IMR-90 (cell line): ENCODE data around the gene RAB3A. TPM values are rescaled to one million over a fixed set of nuclear protein-coding genes. Genes with fewer than 3 reads are reported as not detected.
A peak's percentile ranks its signal among the peaks of the same experiment; 100 is the strongest.

Experiments
- ATAC-seq: fragments of 200-7000 bp; cut with Tn5 transposase; 2 replicates; pipeline ENCODE4 v1.9.1; 2020; ENCODE audit warnings: low read depth, mild to moderate bottlenecking, moderate library complexity
- BruUV-seq: library from RNA; stranded (reverse); fragments of 400-500 nt; replicated peaks from 2 replicates; lab custom pipeline; 2021; lab: Mats Ljungman, UMichigan
- CTCF ChIA-PET: fragments of 300-600 bp; formaldehyde crosslinking; extraction: SDS; loops from one replicate; lab custom pipeline; 2021; ENCODE audit warnings: antibody characterized with exemption; lab: Yijun Ruan, JAX
- POLR2A ChIA-PET: fragments of 300-600 bp; sonication (Branson Sonifier 250); formaldehyde crosslinking; loops from one replicate; lab custom pipeline; 2022; ENCODE audit warnings: antibody characterized with exemption; ENCODE audit not compliant: unreplicated experiment; lab: Charles Lee
- DNase-seq: peaks from one replicate; pipeline ENCODE4 v3.0.0; 2013
- H2AFZ ChIP-seq: replicated peaks from 2 replicates; pipeline ENCODE3; 2013; ENCODE audit warnings: low read length, mild to moderate bottlenecking; ENCODE audit not compliant: poor library complexity
- H2AK5ac ChIP-seq: 2 replicates; pipeline ENCODE4 v1.6.1; 2013; ENCODE audit warnings: low read depth, low read length, inconsistent platforms
- H2AK9ac ChIP-seq: replicated peaks from 2 replicates; pipeline ENCODE3; 2013; ENCODE audit warnings: mild to moderate bottlenecking, low read depth, low read length, moderate library complexity; ENCODE audit not compliant: poor library complexity
- H2BK120ac ChIP-seq: 2 replicates; pipeline ENCODE4 v1.6.1; 2013; ENCODE audit warnings: low read depth, low read length, inconsistent platforms
- H2BK15ac ChIP-seq: 3 replicates; pipeline ENCODE4 v1.6.1; 2013; ENCODE audit warnings: low read depth, low read length, inconsistent platforms
- H2BK20ac ChIP-seq: 2 replicates; pipeline ENCODE4 v1.6.1; 2013; ENCODE audit warnings: low read depth, mild to moderate bottlenecking, inconsistent platforms, low read length, moderate library complexity
- H2BK5ac ChIP-seq: 2 replicates; pipeline ENCODE4 v1.6.1; 2013; ENCODE audit warnings: mild to moderate bottlenecking, low read depth, low read length, inconsistent platforms; ENCODE audit not compliant: poor library complexity, severe bottlenecking
- H3K14ac ChIP-seq: replicated peaks from 2 replicates; pipeline ENCODE4 v1.6.1; 2013; ENCODE audit warnings: low read depth, low read length, inconsistent platforms
- H3K18ac ChIP-seq: 2 replicates; pipeline ENCODE4 v1.6.1; 2013; ENCODE audit warnings: low read depth, low read length, control low read depth
- H3K23ac ChIP-seq: 2 replicates; pipeline ENCODE4 v1.6.1; 2013; ENCODE audit warnings: low read depth, low read length, inconsistent platforms
- H3K27ac ChIP-seq: 2 replicates; pipeline ENCODE4 v1.5.1; 2013; ENCODE audit warnings: mild to moderate bottlenecking, control low read depth, low read length; ENCODE audit not compliant: insufficient read depth
- H3K27me3 ChIP-seq: 2 replicates; pipeline ENCODE4 v1.6.1; 2013; ENCODE audit warnings: low read length; ENCODE audit not compliant: control insufficient read depth, insufficient read depth
- H3K36me3 ChIP-seq: 2 replicates; pipeline ENCODE4 v1.6.1; 2013; ENCODE audit warnings: low read length, mixed read lengths; ENCODE audit not compliant: control insufficient read depth, insufficient read depth
- H3K4ac ChIP-seq: 2 replicates; pipeline ENCODE4 v1.6.1; 2013; ENCODE audit warnings: low read depth, low read length, inconsistent platforms
- H3K4me1 ChIP-seq: 2 replicates; pipeline ENCODE4 v1.6.1; 2013; ENCODE audit warnings: low read length, mixed read lengths; ENCODE audit not compliant: control insufficient read depth, insufficient read depth
- H3K4me2 ChIP-seq: 2 replicates; pipeline ENCODE4 v1.6.1; 2013; ENCODE audit warnings: low read depth, mild to moderate bottlenecking, control low read depth, low read length, moderate library complexity
- H3K4me3 ChIP-seq: 2 replicates; pipeline ENCODE4 v1.5.1; 2013; ENCODE audit warnings: low read depth, mild to moderate bottlenecking, control low read depth, low read length, moderate library complexity; ENCODE audit not compliant: insufficient read depth
- H3K56ac ChIP-seq: 2 replicates; pipeline ENCODE4 v1.6.1; 2013; ENCODE audit warnings: low read length, inconsistent platforms; ENCODE audit not compliant: insufficient read depth; ENCODE audit errors: extremely low read depth
- H3K79me1 ChIP-seq, 2 experiments: 2 replicates each; pipeline ENCODE4 v1.6.1; 2013; ENCODE audit warnings: low read length in 2 of 2, inconsistent platforms in 1 of 2, low read depth in 1 of 2
- H3K9ac ChIP-seq: 2 replicates; pipeline ENCODE4 v1.6.1; 2013; ENCODE audit warnings: low read depth, low read length, control low read depth
- H3K9me1 ChIP-seq: 2 replicates; pipeline ENCODE4 v1.6.1; 2013; ENCODE audit warnings: low read length, inconsistent platforms; ENCODE audit not compliant: insufficient read depth
- H3K9me3 ChIP-seq: 2 replicates; pipeline ENCODE4 v1.6.1; 2013; ENCODE audit warnings: low read length; ENCODE audit not compliant: control insufficient read depth, insufficient read depth
- H4K20me1 ChIP-seq: 2 replicates; pipeline ENCODE4 v1.6.1; 2013; ENCODE audit warnings: low read length, inconsistent platforms; ENCODE audit not compliant: insufficient read depth
- H4K5ac ChIP-seq: 2 replicates; pipeline ENCODE4 v1.6.1; 2013; ENCODE audit warnings: mild to moderate bottlenecking, low read depth, low read length, control low read depth
- H4K8ac ChIP-seq, 2 experiments: 2 replicates each; pipeline ENCODE4 v1.6.1; 2013; ENCODE audit warnings: low read depth in 2 of 2, low read length in 2 of 2, control low read depth in 1 of 2, inconsistent platforms in 1 of 2
- H4K91ac ChIP-seq: 2 replicates; pipeline ENCODE4 v1.6.1; 2013; ENCODE audit warnings: low read depth, low read length, inconsistent platforms; ENCODE audit not compliant: insufficient read depth
- BHLHE40 ChIP-seq: fragments of 150-350 bp; IDR thresholded peaks from 2 replicates; pipeline ENCODE4 v1.6.1; 2016; ENCODE audit warnings: mild to moderate bottlenecking, low read depth, low read length
- CEBPB ChIP-seq: IDR thresholded peaks from 2 replicates; pipeline ENCODE4 v1.6.1; 2012; ENCODE audit warnings: low read depth, low read length, improper control_type of control experiment
- CHD1 ChIP-seq: IDR thresholded peaks from 2 replicates; pipeline ENCODE4 v1.6.1; 2012; ENCODE audit warnings: low read depth, low read length, improper control_type of control experiment
- FOS ChIP-seq: fragments of 150-350 bp; IDR thresholded peaks from 2 replicates; pipeline ENCODE4 v1.6.1; 2016; ENCODE audit warnings: low read depth, low read length
- MAFK ChIP-seq: IDR thresholded peaks from 2 replicates; pipeline ENCODE4 v1.6.1; 2012; ENCODE audit warnings: low read depth, low read length, improper control_type of control experiment
- MXI1 ChIP-seq: IDR thresholded peaks from 2 replicates; pipeline ENCODE4 v1.6.1; 2012; ENCODE audit warnings: low read depth, mild to moderate bottlenecking, low read length, moderate library complexity, borderline replicate concordance
- NFE2L2 ChIP-seq: fragments of 150-350 bp; IDR thresholded peaks from 2 replicates; pipeline ENCODE4 v1.6.1; 2016; ENCODE audit warnings: low read depth, mild to moderate bottlenecking, low read length
- POLR2A ChIP-seq: IDR thresholded peaks from 2 replicates; pipeline ENCODE4 v1.6.1; 2012; ENCODE audit warnings: mild to moderate bottlenecking, low read depth, low read length
- RAD21 ChIP-seq: IDR thresholded peaks from 2 replicates; pipeline ENCODE4 v1.6.1; 2012; ENCODE audit warnings: low read length, improper control_type of control experiment
- RCOR1 ChIP-seq: IDR thresholded peaks from 2 replicates; pipeline ENCODE4 v1.6.1; 2012; ENCODE audit warnings: mild to moderate bottlenecking, low read length, improper control_type of control experiment; ENCODE audit not compliant: insufficient replicate concordance
- RFX5 ChIP-seq: IDR thresholded peaks from 2 replicates; pipeline ENCODE4 v1.8.0; 2012; ENCODE audit warnings: low read depth, mild to moderate bottlenecking, low read length, moderate library complexity
- WGBS, 2 experiments: methylation state at CpG; one replicate each; pipeline versions ENCODE4 v1.1.5 to v1.1.7; 2013; ENCODE audit warnings: missing lambda C conversion rate in 2 of 2; ENCODE audit not compliant: insufficient read length in 1 of 2; ENCODE audit errors: extremely low coverage in 2 of 2; 5-methylcytosine and 5-hydroxymethylcytosine counted together
- dilution Hi-C: fragments of 300-500 bp; cut with HindIII; formaldehyde crosslinking; loops from one replicate; pipeline ENCODE4 v1.14.3; 2018; ENCODE audit warnings: low sequenced_read_pairs; ENCODE audit not compliant: unreplicated experiment
- in situ Hi-C: fragments of 300-500 bp; cut with MboI; formaldehyde crosslinking; loops from 3 replicates; pipeline ENCODE4 v1.14.3; 2019; ENCODE audit warnings: low sequenced_read_pairs, inconsistent platforms, mixed read lengths
- intact Hi-C: fragments of 100-400 bp; cut with micrococcal nuclease; formaldehyde crosslinking; loops from 2 replicates; pipeline ENCODE4 v1.10.0; 2022
- polyA plus RNA-seq, 3 experiments: library from polyadenylated mRNA; depleted of rRNA; stranded (reverse); fragments of >200 nt; gene quantifications; 2 replicates each; pipeline ENCODE4 v1.2.3, GENCODE V29; 2012; ENCODE audit warnings: low replicate concordance in 1 of 3
- total RNA-seq: library from RNA; depleted of rRNA; stranded (reverse); fragments of >200 nt; gene quantifications from 2 replicates; pipeline ENCODE4 v1.2.3, GENCODE V29; 2012
- TF ChIP-seq, protein P1 (sequence below): conservative IDR thresholded peaks from 2 replicates; pipeline ENCODE4 v1.5.1; 2012; ENCODE audit warnings: mild to moderate bottlenecking, low read depth, low read length, improper control_type of control experiment
- TF ChIP-seq, protein P2 (sequence below): fragments of 150-350 bp; IDR thresholded peaks from 2 replicates; pipeline ENCODE4 v1.6.1; 2016; ENCODE audit warnings: low read depth, mild to moderate bottlenecking, low read length, moderate library complexity, borderline replicate concordance

The RAB3A gene
- total and polyA plus RNA-seq, 2 of the 4 experiments (the other 2 are of a cell fraction): 3.0 to 13.6 TPM

DNA sequence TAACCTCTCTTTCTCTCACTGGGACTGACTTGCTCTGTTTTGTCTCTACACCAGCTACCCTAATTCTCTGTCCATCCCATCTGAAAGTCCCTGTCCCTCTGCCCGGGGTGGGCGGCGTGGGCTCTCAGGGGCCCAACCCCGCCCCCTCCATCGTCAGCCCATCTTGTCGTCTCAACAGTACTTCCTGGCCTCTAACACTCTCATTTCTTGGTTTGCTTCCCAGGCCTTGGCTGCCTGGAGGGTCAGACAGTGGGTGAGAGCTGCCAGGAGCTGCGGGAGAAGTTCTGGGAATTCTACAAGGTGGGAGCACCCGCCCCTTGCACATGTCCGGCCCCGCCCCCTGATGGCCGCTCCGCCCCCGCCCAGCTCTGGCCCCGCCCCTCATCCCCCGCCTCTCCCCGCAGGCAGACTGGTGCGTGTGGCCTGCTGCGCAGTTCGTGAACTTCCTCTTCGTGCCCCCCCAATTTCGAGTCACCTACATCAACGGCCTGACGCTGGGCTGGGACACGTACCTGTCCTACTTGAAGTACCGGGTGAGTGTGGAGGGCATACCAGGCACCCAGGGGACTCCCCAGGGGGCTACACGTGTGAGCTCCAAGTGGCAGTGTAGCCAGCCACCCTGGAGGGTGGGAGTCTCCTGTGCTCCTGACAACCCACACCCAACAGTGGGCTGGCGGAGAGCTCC, 9.1 kb downstream of the RAB3A start (continued):
- TF ChIP-seq CEBPB: no peak

DNA sequence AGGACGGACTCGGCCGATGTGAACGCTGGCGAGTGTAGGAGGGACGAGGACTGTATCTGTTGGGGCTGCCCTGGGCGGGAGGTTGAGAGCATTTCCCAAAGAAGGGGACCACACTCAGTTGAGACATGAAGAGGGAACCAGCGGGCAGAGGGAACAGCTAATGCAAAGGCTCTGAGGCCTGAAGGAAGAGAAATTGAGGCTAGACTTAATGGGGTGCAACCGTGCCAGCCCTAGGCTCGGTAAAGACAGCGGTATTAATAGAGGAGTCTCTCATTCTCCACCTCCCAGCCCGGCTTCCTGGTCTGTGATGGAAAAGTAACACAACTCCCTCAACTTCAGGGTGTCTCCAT, 9.7 kb downstream of the RAB3A start:
- H3K36me3 ChIP-seq: peaks cover 25% of the 10 kb centered on the region
- H3K4ac ChIP-seq: no peak overlapping the region
- no peak overlapping the region for H2BK5ac ChIP-seq
- peaks cover 8% of the 10 kb centered on the region for H3K4me1 ChIP-seq
- no peak overlapping the region for H3K9ac ChIP-seq
- ATAC-seq: no peak
- H3K4me3 ChIP-seq: peak overlapping the region; percentile 55
- H3K4me2 ChIP-seq: peak overlapping the region; percentile 90
- POLR2A ChIA-PET: no interaction called here
- no TSS peak for BruUV-seq
- H2BK20ac ChIP-seq: no peak overlapping the region
- 0 out of 2 replicates have a peak overlapping the region, but pooled peaks have one; percentile 24 for H2AK5ac ChIP-seq
- H3K9me1 ChIP-seq: peaks cover 8% of the 10 kb centered on the region; the same call in 1 of the 2 replicates
- H4K5ac ChIP-seq: no peak overlapping the region
- no peak for DNase-seq
- H3K9me3 ChIP-seq: no peaks in the 10 kb centered on the region
- intact Hi-C loops (no loop called here), dilution Hi-C loops (no loop called here), in situ Hi-C loops (loop anchor here (10.0 kb wide), 2 partner anchors 131 to 221 kb away; partner anchors contain the start of genes LSM4 and SSBP4)
- H3K14ac ChIP-seq: no peak overlapping the region
- no peak overlapping the region; the same call in 1 of the 2 replicates for H3K23ac ChIP-seq
- no peak overlapping the region for H2BK15ac ChIP-seq
- H3K56ac ChIP-seq: no peak overlapping the region
- no peaks in the 10 kb centered on the region for H3K27me3 ChIP-seq
- H4K91ac ChIP-seq: no peak overlapping the region
- H4K20me1 ChIP-seq: peaks cover 8% of the 10 kb centered on the region
- H4K8ac ChIP-seq: no peak overlapping the region
- H2BK120ac ChIP-seq: no peak overlapping the region
- H3K27ac ChIP-seq: no peak overlapping the region
- peak overlapping the region; percentile 77 for H2AK9ac ChIP-seq
- no peak overlapping the region for H3K18ac ChIP-seq
- CTCF ChIA-PET: no interaction called here
- peaks cover 7 to 15% of the 10 kb centered on the region in 2 experiments; a peak in 3 of 4 replicates for H3K79me1 ChIP-seq
- peak overlapping the region; percentile 97 for H2AFZ ChIP-seq
- whole genome bisulfite sequencing, 2 experiments: 58% methylated on average over 7 of the region's 12 CpGs; no CpG with 5 or more reads in 1 of the 2 experiments
- TF ChIP-seq RFX5 (no peak), CHD1 (no peak), RAD21 (no peak), MXI1 (no peak), CEBPB (no peak), RCOR1 (no peak), BHLHE40 (no peak), FOS (no peak), NFE2L2 (no peak), MAFK (no peak), POLR2A (no peak)
- TF ChIP-seq, protein P1, sequence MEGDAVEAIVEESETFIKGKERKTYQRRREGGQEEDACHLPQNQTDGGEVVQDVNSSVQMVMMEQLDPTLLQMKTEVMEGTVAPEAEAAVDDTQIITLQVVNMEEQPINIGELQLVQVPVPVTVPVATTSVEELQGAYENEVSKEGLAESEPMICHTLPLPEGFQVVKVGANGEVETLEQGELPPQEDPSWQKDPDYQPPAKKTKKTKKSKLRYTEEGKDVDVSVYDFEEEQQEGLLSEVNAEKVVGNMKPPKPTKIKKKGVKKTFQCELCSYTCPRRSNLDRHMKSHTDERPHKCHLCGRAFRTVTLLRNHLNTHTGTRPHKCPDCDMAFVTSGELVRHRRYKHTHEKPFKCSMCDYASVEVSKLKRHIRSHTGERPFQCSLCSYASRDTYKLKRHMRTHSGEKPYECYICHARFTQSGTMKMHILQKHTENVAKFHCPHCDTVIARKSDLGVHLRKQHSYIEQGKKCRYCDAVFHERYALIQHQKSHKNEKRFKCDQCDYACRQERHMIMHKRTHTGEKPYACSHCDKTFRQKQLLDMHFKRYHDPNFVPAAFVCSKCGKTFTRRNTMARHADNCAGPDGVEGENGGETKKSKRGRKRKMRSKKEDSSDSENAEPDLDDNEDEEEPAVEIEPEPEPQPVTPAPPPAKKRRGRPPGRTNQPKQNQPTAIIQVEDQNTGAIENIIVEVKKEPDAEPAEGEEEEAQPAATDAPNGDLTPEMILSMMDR: no peak
- TF ChIP-seq, protein P2, sequence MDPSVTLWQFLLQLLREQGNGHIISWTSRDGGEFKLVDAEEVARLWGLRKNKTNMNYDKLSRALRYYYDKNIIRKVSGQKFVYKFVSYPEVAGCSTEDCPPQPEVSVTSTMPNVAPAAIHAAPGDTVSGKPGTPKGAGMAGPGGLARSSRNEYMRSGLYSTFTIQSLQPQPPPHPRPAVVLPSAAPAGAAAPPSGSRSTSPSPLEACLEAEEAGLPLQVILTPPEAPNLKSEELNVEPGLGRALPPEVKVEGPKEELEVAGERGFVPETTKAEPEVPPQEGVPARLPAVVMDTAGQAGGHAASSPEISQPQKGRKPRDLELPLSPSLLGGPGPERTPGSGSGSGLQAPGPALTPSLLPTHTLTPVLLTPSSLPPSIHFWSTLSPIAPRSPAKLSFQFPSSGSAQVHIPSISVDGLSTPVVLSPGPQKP: no peak
